GM12891 (cell line): ENCODE data around the gene IRGM.

ENCODE experiments used
- POLR2A ChIP-seq: IDR thresholded peaks from 2 replicates; pipeline ENCODE4 v1.6.1; 2011; ENCODE audit warnings: low read depth, low read length, control low read depth
- POLR2AphosphoS5 ChIP-seq: IDR thresholded peaks from 2 replicates; pipeline ENCODE4 v1.6.1; 2011; ENCODE audit warnings: low read depth, low read length, control low read depth
- SPI1 ChIP-seq: IDR thresholded peaks from 2 replicates; pipeline ENCODE4 v1.6.1; 2011; ENCODE audit warnings: low read depth, low read length, control low read depth
- TAF1 ChIP-seq: IDR thresholded peaks from 2 replicates; pipeline ENCODE4 v1.6.1; 2011; ENCODE audit warnings: low read depth, low read length, control low read depth

DNA sequence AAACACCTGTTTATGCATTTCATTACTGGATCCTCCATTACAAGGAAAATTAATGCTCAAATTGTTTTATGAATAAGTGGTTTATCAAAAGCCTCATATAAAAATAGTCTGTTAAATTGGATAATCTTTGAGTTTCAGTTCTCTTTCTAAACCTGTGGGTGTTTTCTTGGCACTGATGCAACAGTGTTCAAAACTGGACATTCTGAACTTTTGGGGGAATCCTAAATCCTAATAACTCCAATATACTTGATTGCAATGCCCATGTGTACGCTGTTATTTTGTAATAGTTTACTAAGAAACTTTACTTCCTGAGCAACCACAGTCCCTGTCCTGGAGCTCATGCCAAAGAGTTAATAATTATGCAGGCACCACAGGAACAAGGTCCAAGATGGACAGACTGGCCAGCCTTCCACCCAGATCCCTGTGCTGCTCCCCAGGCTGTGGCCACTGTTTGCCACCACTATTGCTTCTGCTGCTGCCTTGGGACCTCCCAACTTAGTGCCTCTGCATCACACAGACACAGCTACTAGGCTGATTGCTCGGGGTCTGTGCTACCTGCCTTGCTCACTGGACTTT, 14.0 kb downstream of the IRGM start:
- TF ChIP-seq POLR2A = no peak
- TF ChIP-seq TAF1 = no peak
- no peak for TF ChIP-seq POLR2AphosphoS5
- no peak for TF ChIP-seq SPI1
